ENCODE data around the gene SLC18A3. TPM values are rescaled to one million over a fixed set of nuclear protein-coding genes. Genes with fewer than 3 reads are reported as not detected.

Gene SLC18A3
- total RNA-seq, 2 experiments from 2014 or later = not detected

- ChIA-PET CTCF (interaction anchor here (0.9 kb wide), 1 partner anchor 630 kb away, joined by 3 read pairs; no protein-coding TSS in a partner anchor), POLR2A (no interaction called here)
Measured at GRCh38 chr10:49595003-49595712, 15.0 kb upstream of the SLC18A3 start.

GRCh38 chr10:49595713-49596492 is 14.2 kb upstream of the SLC18A3 start:
- ChIA-PET POLR2A (no interaction called here), CTCF (interaction anchor here (0.9 kb wide), 1 partner anchor 630 kb away, joined by 3 read pairs; no protein-coding TSS in a partner anchor)

GRCh38 chr10:49596493-49596809 is 13.7 kb upstream of the SLC18A3 start:
- ChIA-PET POLR2A (no interaction called here), CTCF (interaction anchor here (0.9 kb wide), 1 partner anchor 629 kb away, joined by 3 read pairs; no protein-coding TSS in a partner anchor)

GRCh38 chr10:49596836-49597235 is 13.3 kb upstream of the SLC18A3 start:
- ChIA-PET CTCF (no interaction called here), POLR2A (no interaction called here)

GRCh38 chr10:49597426-49598163 is 12.5 kb upstream of the SLC18A3 start:
- ChIA-PET POLR2A (no interaction called here), CTCF (no interaction called here)

GRCh38 chr10:49598164-49598856 is 11.8 kb upstream of the SLC18A3 start:
- ChIA-PET POLR2A (no interaction called here), CTCF (no interaction called here)

GRCh38 chr10:49598986-49599385 is 11.1 kb upstream of the SLC18A3 start:
- CTCF ChIA-PET = no interaction called here

GRCh38 chr10:49599546-49599945 is 10.6 kb upstream of the SLC18A3 start:
- ChIA-PET CTCF (no interaction called here), POLR2A (no interaction called here)

More at GRCh38 chr10:49598986-49599385, 11.1 kb upstream of the SLC18A3 start:
- POLR2A ChIA-PET = no interaction called here

GRCh38 chr10:49600046-49600445 is 10.1 kb upstream of the SLC18A3 start:
- CTCF ChIA-PET = no interaction called here
- POLR2A ChIA-PET = no interaction called here

GRCh38 chr10:49600781-49601400 is 9.2 kb upstream of the SLC18A3 start:
- POLR2A ChIA-PET = no interaction called here
- CTCF ChIA-PET = no interaction called here

- ChIA-PET CTCF (no interaction called here), POLR2A (no interaction called here)
Measured at GRCh38 chr10:49601857-49602256, 8.3 kb upstream of the SLC18A3 start.

- ChIA-PET POLR2A (no interaction called here), CTCF (interaction anchor here (1.0 kb wide), 1 partner anchor 10 kb away, joined by 4 read pairs; no protein-coding TSS in a partner anchor)
Measured at GRCh38 chr10:49602380-49603023, 7.6 kb upstream of the SLC18A3 start.

- ChIA-PET CTCF (interaction anchor here (0.9 kb wide), 1 partner anchor 12 kb away, joined by 4 read pairs; no protein-coding TSS in a partner anchor), POLR2A (no interaction called here)
Measured at GRCh38 chr10:49605216-49605938, 4.7 kb upstream of the SLC18A3 start.

GRCh38 chr10:49605939-49606509 is 4.1 kb upstream of the SLC18A3 start:
- POLR2A ChIA-PET = no interaction called here

GRCh38 chr10:49606981-49607535 is 3.1 kb upstream of the SLC18A3 start:
- ChIA-PET CTCF (no interaction called here), POLR2A (interaction anchor here (0.6 kb wide), 1 partner anchor 310 kb away, joined by 4 read pairs; no protein-coding TSS in a partner anchor)

More at GRCh38 chr10:49605939-49606509, 4.1 kb upstream of the SLC18A3 start:
- CTCF ChIA-PET = interaction anchor here (0.9 kb wide), 1 partner anchor 12 kb away, joined by 4 read pairs; no protein-coding TSS in a partner anchor

- CTCF ChIA-PET = no interaction called here
- POLR2A ChIA-PET = no interaction called here
Measured at GRCh38 chr10:49608166-49609005, 1.7 kb upstream of the SLC18A3 start.

GRCh38 chr10:49609006-49609282 is 1.2 kb upstream of the SLC18A3 start:
- CTCF ChIA-PET = no interaction called here
- POLR2A ChIA-PET = no interaction called here

Data from activated CD8-positive, alpha-beta memory T cell treated with anti-CD3 and anti-CD28 coated beads for 36 hours (primary cell).